Activated CD4-positive, CD25-positive, alpha-beta regulatory T cell (primary cell): Measurements from ENCODE around the gene CDK9.
"Not testable (repeated sequence)": the region's sequence is repeated elsewhere in the genome, so short reads cannot be mapped to it uniquely, and the experiment has no call there.

Experiments
- DNase-seq, 4 experiments: peaks; one replicate each; lab custom pipeline; 2025; lab: John Stamatoyannopoulos, UW

Gene CDK9

GRCh38 chr9:127826253-127826913 lies 40.5 kb downstream of the CDK9 start:
- DNase-seq = no peak

- no peak for DNase-seq
Observed at GRCh38 chr9:127828262-127829031, 42.6 kb downstream of the CDK9 start.

- DNase-seq = no peak
Observed at GRCh38 chr9:127829205-127829906, 43.5 kb downstream of the CDK9 start.

- no peak for DNase-seq
Observed at GRCh38 chr9:127832248-127832647, 46.4 kb downstream of the CDK9 start.

- DNase-seq = no peak
Observed at GRCh38 chr9:127833555-127833954, 47.7 kb downstream of the CDK9 start.

- no peak for DNase-seq
Observed at GRCh38 chr9:127835991-127836516, 50.2 kb downstream of the CDK9 start.

GRCh38 chr9:127836561-127836960 lies 50.7 kb downstream of the CDK9 start:
- not testable (repeated sequence) for DNase-seq

- DNase-seq = no peak
Observed at GRCh38 chr9:127837346-127837745, 51.5 kb downstream of the CDK9 start.

- DNase-seq = no peak
Observed at GRCh38 chr9:127838375-127839078, 52.7 kb downstream of the CDK9 start.
